ENCODE results near the gene F8.

- no peak for TF ChIP-seq SIN3A (IDR thresholded peaks at IDR 0.05; ENCODE audit: borderline replicate concordance, insufficient read depth, low read length)
- TF ChIP-seq, protein P1, sequence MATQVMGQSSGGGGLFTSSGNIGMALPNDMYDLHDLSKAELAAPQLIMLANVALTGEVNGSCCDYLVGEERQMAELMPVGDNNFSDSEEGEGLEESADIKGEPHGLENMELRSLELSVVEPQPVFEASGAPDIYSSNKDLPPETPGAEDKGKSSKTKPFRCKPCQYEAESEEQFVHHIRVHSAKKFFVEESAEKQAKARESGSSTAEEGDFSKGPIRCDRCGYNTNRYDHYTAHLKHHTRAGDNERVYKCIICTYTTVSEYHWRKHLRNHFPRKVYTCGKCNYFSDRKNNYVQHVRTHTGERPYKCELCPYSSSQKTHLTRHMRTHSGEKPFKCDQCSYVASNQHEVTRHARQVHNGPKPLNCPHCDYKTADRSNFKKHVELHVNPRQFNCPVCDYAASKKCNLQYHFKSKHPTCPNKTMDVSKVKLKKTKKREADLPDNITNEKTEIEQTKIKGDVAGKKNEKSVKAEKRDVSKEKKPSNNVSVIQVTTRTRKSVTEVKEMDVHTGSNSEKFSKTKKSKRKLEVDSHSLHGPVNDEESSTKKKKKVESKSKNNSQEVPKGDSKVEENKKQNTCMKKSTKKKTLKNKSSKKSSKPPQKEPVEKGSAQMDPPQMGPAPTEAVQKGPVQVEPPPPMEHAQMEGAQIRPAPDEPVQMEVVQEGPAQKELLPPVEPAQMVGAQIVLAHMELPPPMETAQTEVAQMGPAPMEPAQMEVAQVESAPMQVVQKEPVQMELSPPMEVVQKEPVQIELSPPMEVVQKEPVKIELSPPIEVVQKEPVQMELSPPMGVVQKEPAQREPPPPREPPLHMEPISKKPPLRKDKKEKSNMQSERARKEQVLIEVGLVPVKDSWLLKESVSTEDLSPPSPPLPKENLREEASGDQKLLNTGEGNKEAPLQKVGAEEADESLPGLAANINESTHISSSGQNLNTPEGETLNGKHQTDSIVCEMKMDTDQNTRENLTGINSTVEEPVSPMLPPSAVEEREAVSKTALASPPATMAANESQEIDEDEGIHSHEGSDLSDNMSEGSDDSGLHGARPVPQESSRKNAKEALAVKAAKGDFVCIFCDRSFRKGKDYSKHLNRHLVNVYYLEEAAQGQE (IDR thresholded peaks at IDR 0.05; ENCODE audit: insufficient read depth in 1 of 2, low read depth in 2 of 2, low read length in 2 of 2) = no peak
Observed at GRCh38 chrX:155046811-155047528, 24.4 kb upstream of the F8 start.
